ENCODE measurements around the gene CDH4. TPM values are rescaled to one million over a fixed set of nuclear protein-coding genes. Genes with fewer than 3 reads are reported as not detected.

CDH4 gene
- total RNA-seq, 1 donor from 2014 or later, result 2.2 TPM

DNA sequence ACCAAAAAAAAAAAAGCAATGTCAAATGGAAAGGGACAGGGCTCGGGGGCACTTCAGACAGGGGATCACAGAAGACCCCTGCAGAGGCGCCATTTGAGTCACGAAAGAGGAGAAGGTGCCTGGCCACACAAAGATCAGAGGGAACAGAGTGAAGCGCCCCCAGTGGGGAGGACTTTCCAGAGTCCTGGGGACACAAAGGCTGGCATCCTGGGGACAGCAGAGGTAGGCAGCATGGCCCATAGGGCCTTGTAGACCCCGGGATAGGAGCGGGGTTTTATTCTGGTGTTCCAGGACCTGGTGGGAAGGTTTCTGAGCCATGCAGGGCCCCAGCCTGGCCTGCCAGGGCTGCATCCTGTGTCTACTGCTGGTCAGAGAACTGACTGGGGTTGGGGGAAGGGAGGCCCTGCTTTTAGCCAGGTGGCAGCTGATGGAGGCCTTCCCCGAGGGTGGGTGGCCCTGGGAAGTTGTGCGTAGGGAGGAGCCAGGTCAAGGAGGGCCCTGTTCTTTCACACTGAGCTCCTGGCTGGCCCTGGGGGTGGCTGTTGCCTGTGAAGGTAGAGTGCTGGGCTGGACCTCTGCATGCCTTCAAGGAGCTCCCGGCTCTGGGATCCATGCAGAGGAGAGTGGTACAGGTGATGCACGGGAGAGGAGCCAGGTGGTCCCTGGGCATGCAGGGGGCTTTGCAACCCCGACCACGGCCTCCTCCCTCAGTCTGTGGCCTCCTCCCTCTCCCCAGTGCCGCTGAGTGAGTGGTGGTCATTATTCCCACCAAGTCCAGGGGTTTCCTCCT lies 117.9 kb downstream of the CDH4 start:
- intact Hi-C loops (cut with DNase I), result no loop called here
- DNase-seq (ENCODE audit: low spot score) (no peak), ATAC-seq (no peak)

GRCh38 chr20:61370841-61371303 lies 118.8 kb downstream of the CDH4 start:
- DNase-seq (ENCODE audit: low spot score) (no peak), ATAC-seq (no peak)
- intact Hi-C loops (cut with DNase I), result no loop called here

GRCh38 chr20:61371501-61372136 lies 119.6 kb downstream of the CDH4 start:
- intact Hi-C loops (cut with DNase I), result no loop called here
- DNase-seq (ENCODE audit: low spot score) (no peak), ATAC-seq (no peak)

DNA sequence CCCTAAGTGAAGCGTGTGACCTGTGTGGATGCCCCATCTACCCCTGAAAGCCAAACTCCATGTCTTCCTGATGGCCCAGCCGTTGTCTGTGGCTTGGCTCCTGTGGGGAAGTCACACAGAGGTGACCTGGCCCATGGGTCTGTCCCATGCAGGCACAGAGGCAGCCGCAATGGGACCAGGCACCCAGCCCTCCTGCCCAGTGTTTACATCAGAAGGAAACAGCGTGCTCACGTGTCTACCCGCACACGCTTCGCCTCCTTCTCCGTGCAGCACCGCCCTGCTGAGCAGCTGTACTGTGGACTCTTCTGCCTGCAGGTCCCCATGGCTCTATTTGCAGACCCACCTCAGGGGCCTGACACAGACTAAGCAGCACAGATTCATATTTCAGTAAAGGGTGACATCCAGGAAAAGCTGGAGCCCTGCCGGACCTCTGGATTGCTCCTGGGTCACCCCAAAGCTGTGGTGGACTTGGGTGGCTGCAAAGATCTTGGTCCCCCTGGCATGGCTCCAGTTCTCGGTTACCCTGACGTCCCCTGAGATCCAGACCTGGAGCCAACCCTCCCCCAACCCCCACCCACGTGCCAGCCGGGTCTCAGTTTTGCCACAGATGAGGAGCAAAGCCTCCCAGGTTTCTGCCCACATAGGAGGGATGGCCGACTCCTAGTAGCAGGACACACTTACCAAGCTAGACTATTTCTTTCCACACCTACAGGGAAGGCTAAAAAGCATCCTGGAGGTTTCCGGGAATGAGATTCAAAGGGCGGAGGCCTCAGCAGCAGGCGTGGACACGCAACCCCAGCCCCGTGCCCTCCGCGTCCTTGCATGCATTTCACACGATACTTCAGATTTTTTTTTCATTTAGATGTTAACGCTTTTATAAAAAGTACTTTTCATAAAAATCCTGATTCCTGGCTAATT lies 120.3 kb downstream of the CDH4 start:
- no peak for ATAC-seq
- intact Hi-C loops (cut with DNase I), result no loop called here
- no peak for DNase-seq (ENCODE audit: low spot score)

DNA sequence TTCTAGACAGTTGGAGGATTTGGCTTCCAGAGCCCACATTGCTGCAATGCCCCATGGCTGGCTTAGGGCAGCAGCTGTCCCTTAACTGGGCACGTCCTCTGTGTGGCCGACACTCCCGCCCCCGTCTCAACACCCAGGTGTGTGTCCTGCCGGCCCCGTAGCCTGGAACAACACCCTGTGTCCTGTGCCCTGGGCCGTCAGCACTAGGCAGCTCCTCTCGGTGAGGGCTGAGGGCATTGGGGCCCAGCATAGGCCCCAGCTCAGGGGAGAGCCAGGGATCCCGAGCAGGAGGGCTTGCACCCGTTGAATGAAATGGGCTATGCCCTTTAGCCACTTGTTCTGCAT lies 121.0 kb downstream of the CDH4 start:
- intact Hi-C loops (cut with DNase I), result no loop called here
- ATAC-seq (no peak), DNase-seq (ENCODE audit: low spot score) (no peak)

- intact Hi-C loops (cut with DNase I), result no loop called here
- ATAC-seq, result no peak
- no peak for DNase-seq (ENCODE audit: low spot score)
These were observed 122.0 kb downstream of the CDH4 start for GRCh38 chr20:61373956-61374545.

GRCh38 chr20:61376541-61377240 lies 124.6 kb downstream of the CDH4 start:
- no peak for DNase-seq (ENCODE audit: low spot score)
- no peak for ATAC-seq
- intact Hi-C loops (cut with DNase I), result no loop called here

GRCh38 chr20:61378694-61379355 lies 126.8 kb downstream of the CDH4 start:
- no peak for ATAC-seq
- intact Hi-C loops (cut with DNase I), result no loop called here
- no peak for DNase-seq (ENCODE audit: low spot score)

DNA sequence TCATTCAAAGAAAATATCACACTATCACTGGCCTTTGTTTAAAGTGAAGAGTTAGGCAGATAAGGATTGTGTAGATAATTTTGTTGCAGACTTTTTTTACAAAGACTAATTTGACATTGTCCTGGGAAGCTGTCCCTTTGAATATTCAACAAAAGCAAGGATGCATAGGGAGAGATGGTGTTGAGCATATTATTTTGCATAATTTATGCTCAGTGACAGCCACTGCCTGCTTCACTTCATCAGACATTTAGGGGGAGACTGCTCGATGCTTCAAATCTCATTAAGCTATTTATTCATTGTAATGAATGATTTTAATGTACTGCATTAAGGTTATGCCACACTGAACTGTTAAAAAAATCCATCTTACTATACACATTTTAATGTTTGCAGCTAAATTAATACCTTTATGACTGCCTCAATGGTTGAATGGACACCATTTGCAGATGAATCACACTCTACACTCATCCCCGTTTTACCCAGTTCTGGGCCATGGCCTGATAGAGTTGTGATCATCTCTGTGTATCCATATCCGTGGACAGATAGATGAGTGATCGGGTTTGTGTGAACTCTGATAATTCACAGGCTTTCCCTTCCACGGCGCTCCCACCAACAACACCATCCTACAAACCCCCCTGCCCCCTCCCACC lies 128.0 kb downstream of the CDH4 start:
- intact Hi-C loops (cut with DNase I), result no loop called here
- ATAC-seq (no peak), DNase-seq (ENCODE audit: low spot score) (no peak)

- ATAC-seq, result no peak
- intact Hi-C loops (cut with DNase I), result no loop called here
- no peak for DNase-seq (ENCODE audit: low spot score)
These were observed 128.5 kb downstream of the CDH4 start for GRCh38 chr20:61380545-61380915.

GRCh38 chr20:61382194-61382593 lies 130.1 kb downstream of the CDH4 start:
- DNase-seq (ENCODE audit: low spot score) (no peak), ATAC-seq (no peak)
- intact Hi-C loops (cut with DNase I), result no loop called here

GRCh38 chr20:61385296-61385695 lies 133.2 kb downstream of the CDH4 start:
- intact Hi-C loops (cut with DNase I), result no loop called here
- DNase-seq (ENCODE audit: low spot score), result no peak
- no peak for ATAC-seq

DNA sequence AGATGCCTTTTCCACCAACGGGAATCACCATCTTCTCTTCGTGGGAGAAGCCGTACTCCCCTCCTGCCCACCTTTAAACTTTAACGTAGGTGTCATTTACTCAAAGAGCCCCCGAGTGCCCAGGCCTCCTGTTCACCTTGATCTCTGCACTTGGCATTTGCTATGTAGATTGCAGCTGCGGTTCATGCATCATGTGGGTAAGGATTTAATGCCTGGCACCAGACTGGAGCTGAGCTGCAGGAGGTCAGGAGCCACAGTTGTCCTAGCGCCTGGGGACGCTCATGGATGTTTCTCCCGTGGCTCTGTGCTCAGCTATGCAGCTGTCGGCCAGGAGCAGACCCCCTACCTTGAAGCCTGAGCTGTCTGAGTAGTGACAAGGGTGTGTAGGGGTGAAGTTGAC lies 133.7 kb downstream of the CDH4 start:
- DNase-seq (ENCODE audit: low spot score), result no peak
- ATAC-seq, result no peak
- intact Hi-C loops (cut with DNase I), result no loop called here

- ATAC-seq, result no peak
These were observed 135.3 kb downstream of the CDH4 start for GRCh38 chr20:61387204-61387953.

DNA sequence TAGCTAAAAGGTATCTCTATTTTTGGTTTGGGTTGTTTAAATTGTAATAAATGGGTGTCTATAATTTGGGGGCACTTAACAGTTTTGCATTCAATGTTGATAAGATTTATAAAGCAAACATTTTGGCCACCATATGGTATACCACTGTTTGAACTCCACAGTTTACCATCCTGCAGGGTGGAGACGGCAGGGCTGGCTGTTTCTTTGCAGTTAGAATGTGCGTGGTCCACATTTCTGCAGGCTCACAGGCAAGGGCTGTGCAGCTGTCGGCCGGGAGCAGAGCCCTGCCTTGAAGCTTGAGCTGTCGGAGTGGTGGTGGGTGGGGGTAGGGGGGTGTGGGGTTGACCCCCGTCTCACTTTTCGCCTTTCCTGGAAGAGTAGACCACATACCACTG lies 135.9 kb downstream of the CDH4 start:
- no peak for ATAC-seq
- intact Hi-C loops (cut with DNase I), result no loop called here
- no peak for DNase-seq (ENCODE audit: low spot score)

More at GRCh38 chr20:61387204-61387953, 135.3 kb downstream of the CDH4 start:
- intact Hi-C loops (cut with DNase I), result no loop called here
- DNase-seq (ENCODE audit: low spot score), result no peak

DNA sequence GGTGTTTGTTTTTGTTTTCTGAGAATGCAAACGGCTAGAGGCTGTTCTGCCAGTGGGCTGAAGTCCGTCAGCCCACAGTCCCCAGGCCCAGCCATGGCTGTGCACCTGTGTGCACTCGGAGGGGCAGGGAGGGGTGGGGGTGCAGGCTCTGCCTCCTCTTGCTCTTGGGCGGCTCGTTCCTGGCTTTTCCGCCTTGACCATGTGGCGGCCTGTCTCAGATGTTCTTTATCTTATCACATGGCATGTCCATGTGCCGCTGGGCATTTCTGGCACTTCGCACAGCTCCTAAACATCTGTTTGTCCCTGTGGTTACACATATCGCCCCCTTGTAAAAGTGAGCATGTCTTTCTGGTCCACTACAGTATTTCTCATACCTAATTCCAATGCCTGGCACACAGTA lies 137.0 kb downstream of the CDH4 start:
- ATAC-seq (no peak), DNase-seq (ENCODE audit: low spot score) (no peak)
- intact Hi-C loops (cut with DNase I), result no loop called here

- intact Hi-C loops (cut with DNase I), result no loop called here
- DNase-seq (ENCODE audit: low spot score), result no peak
- no peak for ATAC-seq
These were observed 139.1 kb downstream of the CDH4 start for GRCh38 chr20:61391185-61391584.
